HUES64 (cell line): ENCODE data around the gene SHROOM2. TPM values are rescaled to one million over a fixed set of nuclear protein-coding genes. Genes with fewer than 3 reads are reported as not detected.

Experiments
- H3K27ac ChIP-seq: 2 replicates; pipeline ENCODE4 v1.7.0; 2013; ENCODE audit warnings: low read depth, low read length, inconsistent platforms
- H3K27me3 ChIP-seq: 2 replicates; pipeline ENCODE4 v1.6.1; 2013; ENCODE audit warnings: mild to moderate bottlenecking, low read length; ENCODE audit not compliant: insufficient read depth
- H3K36me3 ChIP-seq: 2 replicates; pipeline ENCODE4 v1.6.1; 2013; ENCODE audit warnings: mild to moderate bottlenecking, low read length; ENCODE audit not compliant: insufficient read depth
- H3K4me1 ChIP-seq: 2 replicates; pipeline ENCODE4 v1.6.1; 2013; ENCODE audit warnings: mild to moderate bottlenecking, low read length, moderate library complexity; ENCODE audit not compliant: insufficient read depth
- H3K4me3 ChIP-seq: 2 replicates; pipeline ENCODE4 v1.5.1; 2013; ENCODE audit warnings: mild to moderate bottlenecking, low read length, moderate library complexity
- H3K9ac ChIP-seq: 2 replicates; pipeline ENCODE4 v1.6.1; 2013; ENCODE audit warnings: mild to moderate bottlenecking, low read depth, low read length
- H3K9me3 ChIP-seq: 2 replicates; pipeline ENCODE4 v1.6.1; 2013; ENCODE audit warnings: low read depth, low read length; ENCODE audit not compliant: insufficient read depth
- WGBS: fragments of 150-250, 120-280 bp; methylation state at CpG from one replicate; pipeline ENCODE4 v1.1.7; 2013; ENCODE audit warnings: missing lambda C conversion rate; 5-methylcytosine and 5-hydroxymethylcytosine counted together
- polyA plus RNA-seq, 2 experiments: library from polyadenylated mRNA; stranded (reverse); fragments of 50-300 nt; gene quantifications; one replicate each; pipeline ENCODE4 v1.2.3, GENCODE V29; 2013

The SHROOM2 gene, protein sequence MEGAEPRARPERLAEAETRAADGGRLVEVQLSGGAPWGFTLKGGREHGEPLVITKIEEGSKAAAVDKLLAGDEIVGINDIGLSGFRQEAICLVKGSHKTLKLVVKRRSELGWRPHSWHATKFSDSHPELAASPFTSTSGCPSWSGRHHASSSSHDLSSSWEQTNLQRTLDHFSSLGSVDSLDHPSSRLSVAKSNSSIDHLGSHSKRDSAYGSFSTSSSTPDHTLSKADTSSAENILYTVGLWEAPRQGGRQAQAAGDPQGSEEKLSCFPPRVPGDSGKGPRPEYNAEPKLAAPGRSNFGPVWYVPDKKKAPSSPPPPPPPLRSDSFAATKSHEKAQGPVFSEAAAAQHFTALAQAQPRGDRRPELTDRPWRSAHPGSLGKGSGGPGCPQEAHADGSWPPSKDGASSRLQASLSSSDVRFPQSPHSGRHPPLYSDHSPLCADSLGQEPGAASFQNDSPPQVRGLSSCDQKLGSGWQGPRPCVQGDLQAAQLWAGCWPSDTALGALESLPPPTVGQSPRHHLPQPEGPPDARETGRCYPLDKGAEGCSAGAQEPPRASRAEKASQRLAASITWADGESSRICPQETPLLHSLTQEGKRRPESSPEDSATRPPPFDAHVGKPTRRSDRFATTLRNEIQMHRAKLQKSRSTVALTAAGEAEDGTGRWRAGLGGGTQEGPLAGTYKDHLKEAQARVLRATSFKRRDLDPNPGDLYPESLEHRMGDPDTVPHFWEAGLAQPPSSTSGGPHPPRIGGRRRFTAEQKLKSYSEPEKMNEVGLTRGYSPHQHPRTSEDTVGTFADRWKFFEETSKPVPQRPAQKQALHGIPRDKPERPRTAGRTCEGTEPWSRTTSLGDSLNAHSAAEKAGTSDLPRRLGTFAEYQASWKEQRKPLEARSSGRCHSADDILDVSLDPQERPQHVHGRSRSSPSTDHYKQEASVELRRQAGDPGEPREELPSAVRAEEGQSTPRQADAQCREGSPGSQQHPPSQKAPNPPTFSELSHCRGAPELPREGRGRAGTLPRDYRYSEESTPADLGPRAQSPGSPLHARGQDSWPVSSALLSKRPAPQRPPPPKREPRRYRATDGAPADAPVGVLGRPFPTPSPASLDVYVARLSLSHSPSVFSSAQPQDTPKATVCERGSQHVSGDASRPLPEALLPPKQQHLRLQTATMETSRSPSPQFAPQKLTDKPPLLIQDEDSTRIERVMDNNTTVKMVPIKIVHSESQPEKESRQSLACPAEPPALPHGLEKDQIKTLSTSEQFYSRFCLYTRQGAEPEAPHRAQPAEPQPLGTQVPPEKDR (N-terminal part only)
- 7.4 TPM for polyA plus RNA-seq (2013, experiment 1 of 2)
- 7.7 TPM for polyA plus RNA-seq (2013, experiment 2 of 2)

DNA sequence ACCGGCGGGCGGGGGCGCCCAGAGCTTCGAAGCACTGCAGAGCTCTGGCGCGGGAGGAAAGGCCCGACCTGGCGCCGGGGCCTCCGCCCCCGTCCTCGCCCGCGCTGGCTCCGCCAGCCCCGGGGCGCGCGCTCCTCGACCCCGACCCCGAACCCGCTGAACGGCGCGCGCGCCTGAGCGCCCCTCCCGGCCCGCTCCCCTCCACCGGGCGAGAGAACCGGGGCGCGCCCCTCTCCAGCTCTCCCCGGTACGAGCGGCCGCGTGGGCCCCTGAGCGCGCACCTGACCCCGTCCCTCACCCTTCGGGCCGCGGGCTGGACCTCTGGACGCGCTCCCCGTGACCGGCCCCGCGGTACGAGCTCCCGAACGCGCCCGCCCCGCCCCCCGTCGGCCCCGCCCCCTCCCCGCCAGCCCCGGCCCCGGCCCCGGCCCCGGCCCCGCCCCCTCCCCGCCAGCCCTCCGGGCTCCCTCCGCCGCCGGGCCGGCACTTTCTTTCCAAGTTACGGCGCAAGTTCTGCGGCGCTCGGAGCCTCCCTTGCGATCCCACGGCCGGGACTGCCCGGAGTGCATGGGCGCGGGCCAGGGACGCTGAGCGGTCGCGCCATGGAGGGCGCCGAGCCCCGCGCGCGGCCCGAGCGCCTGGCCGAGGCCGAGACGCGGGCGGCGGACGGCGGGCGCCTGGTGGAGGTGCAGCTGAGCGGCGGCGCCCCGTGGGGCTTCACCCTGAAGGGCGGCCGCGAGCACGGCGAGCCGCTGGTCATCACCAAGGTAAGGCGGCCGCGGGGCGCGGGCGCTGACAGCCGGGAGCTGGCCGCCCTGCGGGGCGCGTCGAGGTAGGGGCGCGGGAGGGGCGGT, at the start of gene SHROOM2:
SHROOM2 (plus strand) TSS at position 486 of the 854 bp plus-strand sequence; CDS start at position 603, 117 bp downstream.
- H3K4me3 ChIP-seq = peak within 1 kb of the TSS; percentile 79
- H3K9me3 ChIP-seq = no peaks in the 10 kb centered on the region
- peak within 1 kb of the TSS; percentile 64 for H3K9ac ChIP-seq
- H3K27me3 ChIP-seq = peaks cover 18% of the 10 kb centered on the region; the same call in 1 of the 2 replicates
- H3K36me3 ChIP-seq = no peaks in the 10 kb centered on the region
- H3K4me1 ChIP-seq = peaks cover 27% of the 10 kb centered on the region
- H3K27ac ChIP-seq = no peak within 1 kb of the TSS; the same call in 1 of the 2 replicates
- WGBS = under 1% methylated on average over 107 of the region's 132 CpGs

DNA sequence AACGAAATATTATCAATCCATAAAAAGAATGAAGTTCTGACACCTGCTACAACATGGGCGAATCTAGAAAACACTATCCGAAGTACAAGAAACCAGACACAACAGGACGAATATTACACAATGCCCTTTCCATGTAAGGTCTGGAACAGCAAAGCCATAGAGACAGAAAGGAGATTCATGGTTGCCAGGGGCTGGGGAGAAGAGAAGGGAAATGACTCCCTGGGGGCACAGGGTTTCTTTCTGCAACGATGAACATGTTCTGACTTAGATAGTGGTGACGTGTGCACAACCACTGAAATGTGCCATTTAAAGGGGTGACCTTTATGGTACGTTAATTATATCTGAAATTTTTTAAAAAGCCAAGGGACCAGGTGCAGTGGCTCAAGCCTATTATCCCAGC, 48.9 kb upstream of the SHROOM2 start:
- H3K27ac ChIP-seq = no peak overlapping the region
- 92% methylated on average over 7 of the region's 7 CpGs for WGBS

DNA sequence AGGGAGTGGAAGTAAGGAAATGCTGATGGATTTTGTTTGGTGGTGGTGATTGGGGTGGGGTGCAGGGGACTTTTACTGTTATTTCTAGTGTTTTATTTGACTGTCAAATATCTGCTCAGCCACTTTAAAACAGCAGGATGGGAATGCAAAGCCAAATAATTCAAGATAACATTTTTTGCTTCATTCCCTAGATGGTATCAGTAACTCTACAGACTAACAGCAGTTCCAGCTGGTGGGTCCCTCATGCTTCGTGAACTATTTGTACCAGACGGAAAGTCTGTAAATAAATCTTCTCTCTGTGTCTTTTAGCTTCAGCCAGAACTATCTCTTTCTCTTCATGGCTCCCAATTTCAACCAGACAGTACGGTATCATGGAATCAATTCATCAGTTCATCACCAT, 48.1 kb upstream of the SHROOM2 start:
- WGBS = 93% methylated on average over 3 of the region's 3 CpGs
- H3K27ac ChIP-seq = no peak overlapping the region
- no peak overlapping the region for H3K4me3 ChIP-seq
- H3K27me3 ChIP-seq = no peaks in the 10 kb centered on the region
- no peak overlapping the region for H3K9ac ChIP-seq
- H3K4me1 ChIP-seq = no peaks in the 10 kb centered on the region
- peaks cover 5% of the 10 kb centered on the region; the same call in 1 of the 2 replicates for H3K36me3 ChIP-seq
- H3K9me3 ChIP-seq = no peaks in the 10 kb centered on the region

More for the DNA sequence above, 48.9 kb upstream of the SHROOM2 start:
- peaks cover 5% of the 10 kb centered on the region; the same call in 1 of the 2 replicates for H3K36me3 ChIP-seq
- H3K9ac ChIP-seq = no peak overlapping the region
- H3K4me1 ChIP-seq = no peaks in the 10 kb centered on the region
- no peaks in the 10 kb centered on the region for H3K9me3 ChIP-seq
- H3K27me3 ChIP-seq = no peaks in the 10 kb centered on the region
- H3K4me3 ChIP-seq = no peak overlapping the region

DNA sequence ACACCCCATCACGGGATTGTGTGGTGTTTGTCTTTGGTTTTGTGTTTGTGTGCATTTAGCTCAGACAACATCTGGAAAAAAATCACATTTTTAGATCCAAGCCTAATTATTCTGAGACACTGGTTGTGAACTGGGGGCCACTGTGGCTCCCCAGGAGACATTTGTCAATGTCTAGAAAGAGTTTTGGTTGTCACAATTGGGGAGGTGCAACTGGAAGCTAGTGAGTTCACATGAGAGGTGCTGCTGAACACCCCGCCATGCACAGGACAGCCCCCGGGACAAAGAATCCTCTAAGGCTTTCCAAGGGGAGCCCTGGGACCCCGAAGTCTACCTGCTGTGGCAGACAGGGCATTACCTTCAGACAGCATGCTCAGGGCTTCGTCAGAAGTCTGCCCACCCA, 47.1 kb upstream of the SHROOM2 start:
- Histone ChIP-seq H3K9me3 (no peaks in the 10 kb centered on the region), H3K4me1 (no peaks in the 10 kb centered on the region), H3K9ac (no peak overlapping the region), H3K36me3 (peaks cover 7% of the 10 kb centered on the region; the same call in 1 of the 2 replicates), H3K4me3 (no peak overlapping the region), H3K27ac (no peak overlapping the region), H3K27me3 (no peaks in the 10 kb centered on the region)
- 90% methylated on average over 4 of the region's 5 CpGs for WGBS

DNA sequence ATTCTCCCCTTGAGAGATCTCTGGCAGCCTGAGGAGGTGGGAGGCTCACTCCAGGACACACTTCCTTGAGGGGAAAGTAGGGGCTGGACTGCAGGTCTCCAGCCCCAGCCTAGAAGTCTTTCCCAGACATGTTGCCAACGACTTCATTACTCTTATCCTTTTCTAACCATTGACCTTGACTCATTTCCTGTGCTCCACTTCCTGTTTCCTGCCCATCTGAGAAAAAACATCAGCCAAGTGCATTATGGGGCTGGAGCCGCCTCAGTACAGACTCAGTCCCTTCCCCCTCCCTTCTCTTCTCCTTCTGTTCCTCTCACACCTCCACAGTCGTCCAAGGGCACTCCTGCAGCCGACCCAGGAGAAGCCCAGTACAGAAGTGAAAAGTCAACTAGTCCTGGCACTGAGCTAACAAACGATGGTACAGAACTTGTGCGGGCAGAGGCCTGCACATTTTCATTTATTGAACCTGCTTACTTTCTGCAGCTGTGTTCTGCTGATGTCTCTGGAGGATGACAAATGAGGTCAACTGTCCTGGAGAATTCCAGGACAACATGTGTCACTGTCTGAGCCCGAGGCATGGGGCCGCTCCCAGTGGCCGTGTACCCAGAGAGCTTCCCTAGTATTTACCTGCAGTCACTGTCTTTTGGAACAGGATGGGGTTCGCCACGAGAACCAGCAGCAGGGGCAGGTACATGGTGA, 40.7 kb upstream of the SHROOM2 start:
- 89% methylated on average over 11 of the region's 11 CpGs for WGBS
- H3K4me3 ChIP-seq = no peak overlapping the region
- no peaks in the 10 kb centered on the region for H3K27me3 ChIP-seq
- H3K27ac ChIP-seq = no peak overlapping the region
- H3K36me3 ChIP-seq = 0 out of 2 replicates have a peak, but pooled peaks cover 2% of the 10 kb centered on the region
- peaks cover 16% of the 10 kb centered on the region; the same call in 1 of the 2 replicates for H3K4me1 ChIP-seq
- no peak overlapping the region for H3K9ac ChIP-seq
- H3K9me3 ChIP-seq = no peaks in the 10 kb centered on the region

DNA sequence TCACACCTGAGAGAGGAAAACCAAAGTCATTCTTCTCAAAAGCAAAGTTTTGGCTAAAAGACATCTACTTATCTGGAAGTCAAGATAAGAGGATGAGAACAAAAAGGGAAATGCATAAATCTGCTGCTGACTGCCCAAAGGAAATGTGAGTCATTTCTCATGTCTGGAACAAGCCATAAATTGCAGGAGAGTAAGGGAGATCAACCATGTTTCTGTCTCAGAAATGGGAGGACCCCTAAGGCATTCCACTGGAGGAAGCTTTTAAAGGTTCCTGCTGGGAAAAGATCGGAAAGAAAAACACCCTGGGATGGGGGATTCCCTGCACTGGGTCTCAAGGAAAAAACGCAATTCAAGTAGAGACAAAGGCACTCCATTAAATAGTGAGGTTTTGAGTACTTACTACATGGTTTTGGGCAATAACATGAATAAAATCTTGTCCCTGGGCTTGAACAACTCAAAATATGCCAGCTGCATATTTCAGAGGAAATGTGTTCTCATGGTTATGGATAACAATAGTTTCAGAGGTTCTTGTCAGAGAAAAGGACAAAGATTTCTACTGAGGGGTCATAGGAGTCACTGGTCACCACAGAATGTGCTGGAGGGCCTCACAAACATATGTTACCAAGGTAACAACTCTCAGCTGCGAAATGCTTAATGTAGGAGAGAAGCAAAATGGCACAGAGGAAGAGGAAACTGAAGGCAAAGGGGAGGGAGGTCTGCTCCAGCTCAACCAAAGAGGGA, 39.9 kb upstream of the SHROOM2 start:
- no peak overlapping the region for H3K4me3 ChIP-seq
- no peaks in the 10 kb centered on the region for H3K9me3 ChIP-seq
- peaks cover 16% of the 10 kb centered on the region; the same call in 1 of the 2 replicates for H3K4me1 ChIP-seq
- peak overlapping the region; percentile 60; the same call in 1 of the 2 replicates for H3K27ac ChIP-seq
- WGBS = 33% methylated on average over 3 of the region's 3 CpGs
- 0 out of 2 replicates have a peak overlapping the region, but pooled peaks have one; percentile 26 for H3K9ac ChIP-seq
- 0 out of 2 replicates have a peak, but pooled peaks cover 2% of the 10 kb centered on the region for H3K36me3 ChIP-seq
- no peaks in the 10 kb centered on the region for H3K27me3 ChIP-seq

DNA sequence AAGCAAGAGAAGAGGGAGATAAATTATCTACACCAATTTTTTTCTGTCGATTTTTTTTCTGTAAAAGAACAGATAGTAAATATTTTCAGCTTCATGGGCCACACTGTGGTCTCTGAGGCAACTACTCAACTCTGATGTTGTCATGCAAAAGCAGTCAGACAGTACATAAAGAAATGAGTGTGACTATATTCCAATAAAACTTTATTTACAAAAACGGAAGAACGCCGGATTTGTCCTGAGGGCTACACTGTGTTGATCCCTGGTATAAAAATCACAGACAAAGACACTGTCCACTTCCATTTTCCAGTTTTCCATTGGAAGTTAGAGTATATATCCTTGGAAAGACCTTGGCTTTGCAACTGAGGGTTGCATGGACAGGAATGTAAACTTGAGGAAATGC, 38.6 kb upstream of the SHROOM2 start:
- H3K27me3 ChIP-seq = no peaks in the 10 kb centered on the region
- H3K9me3 ChIP-seq = no peaks in the 10 kb centered on the region
- peaks cover 16% of the 10 kb centered on the region; the same call in 1 of the 2 replicates for H3K4me1 ChIP-seq
- H3K4me3 ChIP-seq = no peak overlapping the region
- H3K36me3 ChIP-seq = 0 out of 2 replicates have a peak, but pooled peaks cover 2% of the 10 kb centered on the region
- WGBS = 100% methylated on average over 1 of the region's 4 CpGs
- H3K9ac ChIP-seq = no peak overlapping the region
- H3K27ac ChIP-seq = no peak overlapping the region

DNA sequence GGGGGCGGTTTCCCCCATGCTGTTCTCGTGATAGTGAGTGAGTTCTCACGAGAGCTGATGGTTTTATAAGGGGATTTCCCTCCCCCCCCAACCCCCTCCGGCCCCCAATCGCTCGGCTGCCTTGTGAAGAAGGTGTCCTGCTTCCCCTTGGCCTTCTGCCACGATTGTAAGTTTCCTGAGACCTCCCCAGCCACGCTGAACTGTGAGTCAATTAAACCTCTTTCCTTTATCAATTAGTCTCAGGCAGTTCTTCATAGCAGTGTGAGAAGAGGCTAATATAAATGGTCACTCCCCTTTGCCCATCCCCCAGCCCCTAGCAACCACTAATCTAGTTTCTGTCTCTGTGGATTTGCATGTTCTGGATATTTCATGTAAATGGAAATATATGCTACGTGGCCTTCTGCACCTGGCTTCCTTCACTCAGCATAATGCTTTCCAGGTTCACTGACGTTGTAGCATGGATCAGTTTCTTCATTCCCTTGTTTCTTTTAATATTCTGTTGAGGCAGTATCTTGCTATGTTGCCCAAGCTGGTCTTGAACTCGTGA, 37.0 kb upstream of the SHROOM2 start:
- H3K9ac ChIP-seq = no peak overlapping the region
- no peak overlapping the region for H3K27ac ChIP-seq
- H3K36me3 ChIP-seq = no peaks in the 10 kb centered on the region
- no peaks in the 10 kb centered on the region for H3K27me3 ChIP-seq
- H3K9me3 ChIP-seq = no peaks in the 10 kb centered on the region
- 89% methylated on average over 7 of the region's 11 CpGs for WGBS
- H3K4me1 ChIP-seq = peaks cover 16% of the 10 kb centered on the region; the same call in 1 of the 2 replicates
- H3K4me3 ChIP-seq = no peak overlapping the region

DNA sequence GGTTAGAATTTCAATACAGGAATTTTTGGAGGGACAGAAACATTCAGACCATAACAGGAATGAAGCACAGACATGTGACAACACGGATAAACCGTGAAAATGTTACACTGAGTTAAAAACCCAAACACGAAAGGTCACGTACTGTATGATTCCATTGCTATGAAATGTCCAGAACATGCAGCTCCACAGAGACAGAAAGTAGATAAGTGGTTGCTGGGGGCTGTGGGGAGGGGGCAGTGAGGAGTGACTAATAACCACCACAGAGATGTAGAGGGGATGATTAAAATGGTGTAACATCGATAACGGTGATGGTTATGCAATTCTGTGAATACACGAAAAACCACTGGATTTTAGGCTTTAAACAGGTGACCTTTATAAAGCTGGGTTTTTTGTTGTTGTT, 28.9 kb upstream of the SHROOM2 start:
- Histone ChIP-seq H3K27ac (no peak overlapping the region), H3K4me3 (no peak overlapping the region), H3K27me3 (no peaks in the 10 kb centered on the region), H3K9ac (no peak overlapping the region), H3K9me3 (no peaks in the 10 kb centered on the region), H3K36me3 (no peaks in the 10 kb centered on the region; the same call in 1 of the 2 replicates), H3K4me1 (no peaks in the 10 kb centered on the region)
- WGBS = 97% methylated on average over 7 of the region's 7 CpGs
